DND-41 (cell line): ENCODE measurements around the gene RRAS.

Experiments used
- ATAC-seq: fragments of 200-7000 bp; cut with Tn5 transposase; 3 replicates; pipeline ENCODE4 v1.9.1; 2021; ENCODE audit warnings: low read depth; ENCODE audit not compliant: insufficient read depth
- DNase-seq: peaks from one replicate; pipeline ENCODE4 v3.0.0-alpha.2; 2020
- H2AFZ ChIP-seq: 2 replicates; pipeline ENCODE4 v1.6.0; 2012; ENCODE audit warnings: low read depth, low read length
- H3K27ac ChIP-seq: 2 replicates; pipeline ENCODE4 v1.5.1; 2012; ENCODE audit warnings: low read length, inconsistent platforms
- H3K27me3 ChIP-seq: fragments of 200-600 bp; sonication (generic); 2 replicates; pipeline ENCODE4 v1.6.0; 2012; ENCODE audit warnings: low read length, mild to moderate bottlenecking, inconsistent platforms; ENCODE audit not compliant: insufficient read depth, poor library complexity
- H3K36me3 ChIP-seq: 2 replicates; pipeline ENCODE4 v1.5.1; 2012; ENCODE audit warnings: low read length, inconsistent platforms; ENCODE audit not compliant: insufficient read depth
- H3K4me1 ChIP-seq: 2 replicates; pipeline ENCODE4 v1.5.1; 2012; ENCODE audit warnings: mild to moderate bottlenecking, low read length; ENCODE audit not compliant: insufficient read depth
- H3K4me2 ChIP-seq: 2 replicates; pipeline ENCODE4 v1.6.0; 2012; ENCODE audit warnings: mild to moderate bottlenecking, moderate library complexity, low read length, inconsistent platforms; ENCODE audit not compliant: insufficient read depth
- H3K4me3 ChIP-seq, 2 experiments: fragments of 200-600 bp in 1 of 2; shearing (Covaris generic) in 1 of 2; 2 replicates each; pipeline ENCODE4 v1.5.1; 2012 to 2016; ENCODE audit warnings: inconsistent platforms in 2 of 2, low read length in 2 of 2, mild to moderate bottlenecking in 2 of 2, low read depth in 1 of 2, moderate library complexity in 1 of 2
- H3K79me2 ChIP-seq: 2 replicates; pipeline ENCODE4 v1.6.0; 2012; ENCODE audit warnings: low read length, inconsistent platforms; ENCODE audit not compliant: insufficient read depth
- H3K9ac ChIP-seq: 2 replicates; pipeline ENCODE4 v1.6.0; 2012; ENCODE audit warnings: low read depth, mild to moderate bottlenecking, inconsistent platforms, low read length, moderate library complexity
- H3K9me3 ChIP-seq: 2 replicates; pipeline ENCODE4 v1.5.1; 2012; ENCODE audit warnings: low read length, moderate library complexity, mild to moderate bottlenecking, inconsistent platforms; ENCODE audit not compliant: insufficient read depth, severe bottlenecking
- H4K20me1 ChIP-seq: 2 replicates; pipeline ENCODE4 v1.6.0; 2012; ENCODE audit warnings: low read length; ENCODE audit not compliant: insufficient read depth
- CTCF ChIP-seq: IDR thresholded peaks from 2 replicates; pipeline ENCODE4 v1.5.1; 2012; ENCODE audit warnings: borderline replicate concordance, low read length, moderate library complexity, mild to moderate bottlenecking; ENCODE audit not compliant: poor library complexity, severe bottlenecking; ENCODE audit errors: extremely low read depth
- EZH2 ChIP-seq: IDR thresholded peaks from 3 replicates; pipeline ENCODE4 v1.6.1; 2012; ENCODE audit warnings: borderline replicate concordance, low read depth, mild to moderate bottlenecking, moderate library complexity, low read length, inconsistent platforms; ENCODE audit not compliant: severe bottlenecking

RRAS gene

GRCh38 chr19:49677901-49678674, 38.1 kb upstream of the RRAS start:
- no peaks in the 10 kb centered on the region for H3K27me3 ChIP-seq
- peak; percentile 87 for TF ChIP-seq CTCF
- TF ChIP-seq EZH2, result no peak
- ATAC-seq, result no peak
- peaks cover 53% of the 10 kb centered on the region for H3K79me2 ChIP-seq
- no peaks in the 10 kb centered on the region for H3K9me3 ChIP-seq
- peak; percentile 87 for DNase-seq
- peak overlapping the region; percentile 96 for H3K27ac ChIP-seq
- H3K4me2 ChIP-seq, result peak overlapping the region; percentile 79
- peaks cover 45% of the 10 kb centered on the region for H4K20me1 ChIP-seq
- peaks cover 40% of the 10 kb centered on the region for H3K36me3 ChIP-seq
- H3K4me1 ChIP-seq, result peaks cover 38% of the 10 kb centered on the region
- peak overlapping the region; percentile 99 for H3K9ac ChIP-seq
- H2AFZ ChIP-seq, result no peak overlapping the region
- peak overlapping the region; percentile 83 to 91 for H3K4me3 ChIP-seq

- Histone ChIP-seq H3K4me2 (peak within 1 kb of the TSS; percentile 79), H3K9me3 (no peaks in the 10 kb centered on the region), H2AFZ (peak within 1 kb of the TSS; percentile 86), H4K20me1 (peaks cover 43% of the 10 kb centered on the region), H3K27ac (peak within 1 kb of the TSS; percentile 96), H3K79me2 (peaks cover 50% of the 10 kb centered on the region), H3K27me3 (no peaks in the 10 kb centered on the region), H3K9ac (peak within 1 kb of the TSS; percentile 99), H3K4me1 (peaks cover 38% of the 10 kb centered on the region), H3K36me3 (peaks cover 33% of the 10 kb centered on the region), H3K4me3 (peak within 1 kb of the TSS; percentile 83 to 91)
- DNase-seq (no peak), ATAC-seq (peak; percentile 1; the same call in 1 of the 3 replicates)
- TF ChIP-seq EZH2 (no peak), CTCF (peak; percentile 28)
Observed at GRCh38 chr19:49677231-49677900, 37.4 kb upstream of the RRAS start, which contains the start of gene PRMT1. TSS of gene PRMT1 (plus strand) at chr19:49677271. CDS start at chr19:49677281, 10 bp downstream.

- peak overlapping the region; percentile 79 for H3K4me2 ChIP-seq
- peaks cover 41% of the 10 kb centered on the region for H4K20me1 ChIP-seq
- peak; percentile 82 for ATAC-seq
- H3K4me3 ChIP-seq, result peak overlapping the region; percentile 83 to 91
- peak overlapping the region; percentile 99 for H3K9ac ChIP-seq
- H2AFZ ChIP-seq, result peak overlapping the region; percentile 72
- peak overlapping the region; percentile 96 for H3K27ac ChIP-seq
- TF ChIP-seq CTCF (no peak), EZH2 (no peak)
- peaks cover 33% of the 10 kb centered on the region for H3K36me3 ChIP-seq
- H3K4me1 ChIP-seq, result peaks cover 38% of the 10 kb centered on the region
- no peaks in the 10 kb centered on the region for H3K9me3 ChIP-seq
- H3K79me2 ChIP-seq, result peaks cover 44% of the 10 kb centered on the region
- no peaks in the 10 kb centered on the region for H3K27me3 ChIP-seq
- peak; percentile 100 for DNase-seq
Observed at GRCh38 chr19:49676784-49677230, 36.9 kb upstream of the RRAS start.
